Lower leg skin (tissue), 3 donors: Measurements from ENCODE around the gene KCNA2.

ENCODE experiments used
- POLR2A ChIP-seq, 2 donors: fragments of 450-650 bp; IDR thresholded peaks; one replicate each; pipeline ENCODE4 v1.6.1; 2016 to 2017; ENCODE audit warnings: antibody characterized with exemption in 2 of 2, mild to moderate bottlenecking in 1 of 2, moderate library complexity in 1 of 2
- TF ChIP-seq, protein P1 (sequence below), 3 donors: fragments of 450-650 bp; IDR thresholded peaks; one replicate each; pipeline ENCODE4 v1.5.1; 2016; ENCODE audit warnings: antibody characterized with exemption in 3 of 3, mild to moderate bottlenecking in 3 of 3, moderate library complexity in 2 of 3

DNA sequence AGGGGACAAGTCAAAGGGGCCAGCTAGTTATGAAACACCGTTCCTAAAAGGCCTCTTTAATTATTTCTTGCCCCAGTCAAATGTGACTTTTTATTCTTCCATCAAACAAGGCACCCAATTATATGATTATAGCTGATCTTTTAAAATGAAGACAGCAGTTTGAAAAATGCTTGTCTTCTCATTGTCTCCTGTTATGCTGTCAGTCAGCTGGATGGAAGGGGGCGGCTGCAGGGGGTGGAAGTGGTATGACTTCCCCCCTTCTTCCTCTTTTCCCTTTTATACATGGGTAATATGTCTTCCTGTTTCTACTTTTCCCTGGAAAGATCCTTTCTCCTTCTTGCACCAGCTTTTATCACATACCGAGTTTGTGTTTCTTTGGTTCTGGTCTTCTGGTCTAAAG lies 61.4 kb downstream of the KCNA2 start:
- no peak for TF ChIP-seq POLR2A (IDR thresholded peaks at IDR 0.05)
- TF ChIP-seq, protein P1, sequence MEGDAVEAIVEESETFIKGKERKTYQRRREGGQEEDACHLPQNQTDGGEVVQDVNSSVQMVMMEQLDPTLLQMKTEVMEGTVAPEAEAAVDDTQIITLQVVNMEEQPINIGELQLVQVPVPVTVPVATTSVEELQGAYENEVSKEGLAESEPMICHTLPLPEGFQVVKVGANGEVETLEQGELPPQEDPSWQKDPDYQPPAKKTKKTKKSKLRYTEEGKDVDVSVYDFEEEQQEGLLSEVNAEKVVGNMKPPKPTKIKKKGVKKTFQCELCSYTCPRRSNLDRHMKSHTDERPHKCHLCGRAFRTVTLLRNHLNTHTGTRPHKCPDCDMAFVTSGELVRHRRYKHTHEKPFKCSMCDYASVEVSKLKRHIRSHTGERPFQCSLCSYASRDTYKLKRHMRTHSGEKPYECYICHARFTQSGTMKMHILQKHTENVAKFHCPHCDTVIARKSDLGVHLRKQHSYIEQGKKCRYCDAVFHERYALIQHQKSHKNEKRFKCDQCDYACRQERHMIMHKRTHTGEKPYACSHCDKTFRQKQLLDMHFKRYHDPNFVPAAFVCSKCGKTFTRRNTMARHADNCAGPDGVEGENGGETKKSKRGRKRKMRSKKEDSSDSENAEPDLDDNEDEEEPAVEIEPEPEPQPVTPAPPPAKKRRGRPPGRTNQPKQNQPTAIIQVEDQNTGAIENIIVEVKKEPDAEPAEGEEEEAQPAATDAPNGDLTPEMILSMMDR (IDR thresholded peaks at IDR 0.05): no peak
